Lung (tissue), 12 donors: ENCODE results near the gene SULT2B1. TPM values are rescaled to one million over a fixed set of nuclear protein-coding genes. Genes with fewer than 3 reads are reported as not detected.

Source experiments
- ATAC-seq: fragments of 200-7000 bp; cut with Tn5 transposase; one replicate; pipeline ENCODE4 v1.9.1; 2020; ENCODE audit warnings: moderate number of reproducible peaks; ENCODE audit not compliant: insufficient read depth, low FRiP score
- DNase-seq, 3 donors: peaks; one replicate each; pipeline ENCODE4 v3.0.0-alpha.2; 2013 to 2017
- H3K27ac ChIP-seq, 2 donors: one replicate each; pipeline ENCODE4 v1.5.1; 2013; ENCODE audit warnings: mild to moderate bottlenecking in 2 of 2, moderate library complexity in 2 of 2, control low read depth in 1 of 2, inconsistent platforms in 1 of 2, low read depth in 1 of 2, low read length in 1 of 2
- H3K27me3 ChIP-seq, 3 donors: one replicate each; pipeline ENCODE4 v1.5.1; 2013; ENCODE audit warnings: low read length in 2 of 3; ENCODE audit not compliant: control insufficient read depth in 3 of 3, insufficient read depth in 3 of 3
- H3K36me3 ChIP-seq, 4 donors: one replicate each; pipeline ENCODE4 v1.5.1; 2013; ENCODE audit warnings: low read length in 4 of 4, mild to moderate bottlenecking in 1 of 4, moderate library complexity in 1 of 4; ENCODE audit not compliant: control insufficient read depth in 4 of 4, insufficient read depth in 4 of 4
- H3K4me1 ChIP-seq, 5 donors: one replicate each; pipeline ENCODE4 v1.5.1; 2013; ENCODE audit warnings: low read length in 5 of 5, mild to moderate bottlenecking in 2 of 5, moderate library complexity in 1 of 5; ENCODE audit not compliant: control insufficient read depth in 5 of 5, insufficient read depth in 5 of 5
- H3K4me3 ChIP-seq: one replicate; pipeline ENCODE4 v1.5.1; 2013; ENCODE audit warnings: mild to moderate bottlenecking, control low read depth, moderate library complexity
- H3K9ac ChIP-seq, 2 donors: one replicate each; pipeline ENCODE4 v1.5.1; 2013; ENCODE audit warnings: low read length in 2 of 2, control low read depth in 1 of 2; ENCODE audit not compliant: insufficient read depth in 1 of 2
- H3K9me3 ChIP-seq, 4 donors: one replicate each; pipeline ENCODE4 v1.5.1; 2013; ENCODE audit warnings: low read length in 3 of 4, mild to moderate bottlenecking in 1 of 4, moderate library complexity in 1 of 4; ENCODE audit not compliant: control insufficient read depth in 4 of 4, insufficient read depth in 3 of 4
- CTCF ChIP-seq: IDR thresholded peaks from 2 replicates; pipeline ENCODE4 v1.5.1; 2012; ENCODE audit warnings: mild to moderate bottlenecking; ENCODE audit errors: control extremely low read depth, extremely low read depth
- WGBS, 2 donors: extraction: QIAGEN DNeasy Blood & Tissue Kit; methylation state at CpG; one replicate each; pipeline ENCODE4 v1.1.7; 2013; 5-methylcytosine and 5-hydroxymethylcytosine counted together
- polyA plus RNA-seq, 2 donors: library from polyadenylated mRNA; stranded (reverse); fragments of 200-250 nt; gene quantifications; one replicate each; pipeline ENCODE4 v1.2.1, GENCODE V29; 2013
- total RNA-seq, 2 donors: library from RNA; depleted of rRNA in 1 of 2; stranded (reverse); fragments of >200 nt in 1 of 2; gene quantifications; one replicate each; pipeline ENCODE4 v1.2.1, GENCODE V29; 2014 to 2021
- donor health status: control.
- donor health status: control.
- donor health status: Bipolar disorder and iron deficiency.
- donor health status: healthy.
- donor health status: DM: yes; HTN: yes; CAD: no.

Gene SULT2B1
- total and polyA plus RNA-seq, 4 donors, result 1.2 to 22.9 (median 10.7) TPM

- TF ChIP-seq CTCF, result no peak
- H3K9me3 ChIP-seq, result no peaks in the 10 kb centered on the region
- H3K9ac ChIP-seq, result no peak overlapping the region
- H3K4me3 ChIP-seq, result no peak overlapping the region
- 51 to 65% methylated on average over 3 of the region's 3 CpGs for WGBS, 2 donors
- no peaks in the 10 kb centered on the region for H3K27me3 ChIP-seq
- H3K27ac ChIP-seq, result no peak overlapping the region
- ATAC-seq, result no peak
- DNase-seq, result no peak
- peaks cover 0 to 2% (median 0%) of the 10 kb centered on the region in 5 donors for H3K4me1 ChIP-seq
- no peaks in the 10 kb centered on the region for H3K36me3 ChIP-seq
Measured at GRCh38 chr19:48578891-48579290, 26.9 kb downstream of the SULT2B1 start.

GRCh38 chr19:48582168-48582567, 30.2 kb downstream of the SULT2B1 start:
- Histone ChIP-seq H3K36me3 (no peaks in the 10 kb centered on the region), H3K4me3 (no peak overlapping the region), H3K27me3 (no peaks in the 10 kb centered on the region), H3K9ac (no peak overlapping the region), H3K27ac (no peak overlapping the region), H3K9me3 (peaks cover 0 to 4% (median 0%) of the 10 kb centered on the region in 4 donors), H3K4me1 (peaks cover 0 to 5% (median 0%) of the 10 kb centered on the region in 5 donors)
- ATAC-seq (no peak), DNase-seq (peak in 2 of 3 donors; percentile 18 to 25)
- WGBS, 2 donors, result 49 to 62% methylated on average over 2 of the region's 2 CpGs
- TF ChIP-seq CTCF, result no peak

- WGBS, 2 donors, result 89 to 92% methylated on average over 3 of the region's 3 CpGs
- no peaks in the 10 kb centered on the region for H3K36me3 ChIP-seq
- H3K4me1 ChIP-seq, result peaks cover 0 to 9% (median 6%) of the 10 kb centered on the region in 5 donors
- no peak overlapping the region for H3K4me3 ChIP-seq
- no peak for DNase-seq
- no peak overlapping the region for H3K9ac ChIP-seq
- no peak for TF ChIP-seq CTCF
- H3K27ac ChIP-seq, result no peak overlapping the region
- ATAC-seq, result no peak
- H3K27me3 ChIP-seq, result no peaks in the 10 kb centered on the region
- peaks cover 0 to 4% (median 0%) of the 10 kb centered on the region in 4 donors for H3K9me3 ChIP-seq
Measured at GRCh38 chr19:48587387-48587786, 35.4 kb downstream of the SULT2B1 start.
